HG03378 (cell line): ENCODE data around the gene ZNG1F.
"Not testable (repeated sequence)": the region's sequence is repeated elsewhere in the genome, so short reads cannot be mapped to it uniquely, and the experiment has no call there.

Source experiments
- ATAC-seq: cut with Tn5 transposase; IDR thresholded peaks from one replicate; pipeline ENCODE4 v1.9.1; 2021; ENCODE audit warnings: mild to moderate bottlenecking, moderate library complexity; ENCODE audit not compliant: unreplicated experiment

The ZNG1F gene

DNA sequence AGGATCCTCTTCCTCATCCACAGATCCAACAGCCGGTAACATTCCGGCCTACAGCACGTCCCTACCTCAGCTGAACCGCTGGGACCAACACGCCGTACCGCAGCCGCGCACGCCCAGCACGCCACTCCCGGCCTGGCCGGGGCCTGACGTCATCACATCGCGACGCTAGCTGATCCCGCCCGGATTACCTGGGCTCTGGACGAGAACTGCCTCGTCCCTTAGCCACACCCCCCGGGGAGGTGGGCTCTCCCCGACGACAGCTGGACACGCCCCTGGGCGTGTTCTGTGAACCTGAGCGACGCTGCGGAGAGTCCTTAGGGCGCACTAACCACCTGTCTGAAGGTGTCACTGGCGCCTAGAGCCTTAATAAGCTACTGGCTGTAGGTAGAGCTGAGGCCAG lies at the start of gene ZNG1F:
Gene ZNG1F, minus strand, starts transcription at position 101 of the 400 bp plus-strand sequence. Its CDS starts 59 bp downstream, at position 42.
- not testable (repeated sequence) for ATAC-seq

DNA sequence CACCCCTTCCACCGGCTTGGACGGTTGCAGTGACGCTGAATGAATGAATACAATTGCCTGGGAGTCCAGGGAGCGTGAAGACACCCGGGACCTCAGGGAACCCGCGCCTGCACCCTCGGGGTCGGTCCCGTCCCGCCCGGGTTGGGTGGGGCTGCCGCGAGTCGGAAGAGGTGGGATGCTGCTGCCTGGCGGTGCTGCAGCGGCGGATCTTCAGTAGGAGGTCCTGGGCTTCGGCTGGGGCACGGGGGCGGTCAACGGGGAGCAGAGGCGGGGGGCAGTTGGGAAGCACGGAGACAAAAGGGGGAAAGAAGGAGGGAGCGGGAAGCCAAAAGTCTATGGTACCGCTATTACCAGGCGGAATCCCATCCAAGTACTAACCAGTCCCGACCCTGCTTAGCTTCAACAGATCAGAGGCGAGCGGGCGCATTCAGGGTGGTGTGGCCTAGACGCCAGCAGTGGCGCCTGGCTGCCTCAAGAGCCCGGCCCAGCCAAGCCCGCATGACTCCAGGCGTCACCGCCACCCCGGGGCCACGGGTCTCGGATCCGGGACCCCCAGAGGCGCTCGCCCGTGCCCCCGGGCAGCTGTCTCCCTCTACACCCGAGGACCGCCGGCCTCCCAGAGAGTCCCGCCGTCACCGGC lies 48.1 kb upstream of the ZNG1F start:
- not testable (repeated sequence) for ATAC-seq

DNA sequence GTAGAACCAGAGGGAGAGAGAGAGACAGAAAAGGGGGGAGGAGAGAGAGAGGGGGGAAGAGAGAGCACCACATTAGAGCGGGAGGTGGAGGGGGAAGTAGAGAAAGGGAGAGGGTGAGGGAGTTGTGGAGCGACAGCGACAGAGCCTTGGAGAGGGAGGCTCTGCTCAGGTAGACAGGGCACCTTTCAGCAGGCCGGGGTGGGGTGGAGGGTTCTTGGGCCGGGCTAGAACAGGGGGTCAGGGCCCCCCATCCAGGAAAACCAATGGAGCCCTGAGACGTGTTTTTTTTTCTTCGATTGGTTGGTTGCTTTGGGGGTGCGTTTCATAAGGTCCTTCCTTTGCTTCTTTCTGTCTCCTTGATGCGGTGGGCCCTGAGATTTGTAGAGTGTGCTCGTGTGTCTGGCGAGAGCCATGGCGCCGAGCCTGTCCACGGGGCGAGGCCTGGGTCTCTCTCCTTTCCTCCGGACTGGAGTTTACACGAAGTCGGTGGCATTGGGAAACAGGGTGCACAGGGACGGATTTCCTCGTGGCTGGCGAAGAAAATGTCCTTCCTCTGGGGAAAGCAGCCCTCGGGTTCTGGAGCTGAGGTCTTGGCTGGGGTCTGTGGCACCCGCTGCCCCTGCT lies 47.5 kb upstream of the ZNG1F start:
- not testable (repeated sequence) for ATAC-seq

DNA sequence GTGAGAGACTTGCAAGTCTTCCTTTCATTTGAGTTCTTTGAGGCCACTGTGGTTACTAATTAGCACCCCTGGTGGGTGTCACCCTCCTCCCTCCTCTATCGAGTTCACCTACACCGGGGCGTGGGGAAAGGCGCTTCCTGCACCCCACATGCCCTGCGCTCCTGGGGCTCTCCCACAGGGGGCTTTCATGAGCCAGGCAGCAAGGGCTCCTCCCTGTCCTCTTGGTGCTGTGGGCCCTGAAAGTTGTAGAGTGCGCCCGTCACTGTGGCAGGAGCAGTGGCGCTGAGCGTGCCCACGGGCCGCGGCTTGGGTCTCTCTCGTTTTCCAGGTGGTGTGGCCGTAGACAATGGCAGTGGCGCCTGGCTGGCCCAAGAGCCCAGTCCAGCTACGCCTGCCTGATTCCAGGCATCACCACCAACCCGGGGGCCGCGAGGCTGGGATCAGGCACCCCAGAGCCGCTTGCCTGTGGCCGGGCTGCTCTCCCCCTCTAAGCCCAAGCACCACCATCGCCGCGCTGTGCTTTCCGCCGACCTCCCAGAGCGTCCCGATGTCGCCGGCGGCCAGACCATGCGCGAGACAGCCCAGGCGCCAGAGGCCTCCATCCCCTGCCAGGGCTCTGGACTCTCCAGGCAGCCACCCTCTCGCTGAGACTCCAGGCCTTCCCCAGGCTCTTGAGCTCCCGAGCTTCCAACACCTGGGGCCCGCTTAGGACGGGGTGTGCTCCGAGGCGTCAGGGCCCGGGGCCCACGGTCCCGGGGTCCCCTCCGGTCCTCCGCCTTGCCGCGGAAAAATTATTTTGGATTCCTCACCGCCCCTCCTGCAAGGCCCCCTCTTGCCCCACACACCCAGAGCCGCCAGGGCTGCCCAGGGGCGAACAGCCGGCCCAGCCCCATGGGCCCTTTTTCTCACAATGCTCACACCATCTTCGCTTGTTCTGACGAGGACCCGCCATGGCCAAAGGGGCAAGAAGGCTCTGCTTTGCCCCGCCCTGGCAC lies 46.0 kb upstream of the ZNG1F start:
- ATAC-seq, result peak; percentile 100

DNA sequence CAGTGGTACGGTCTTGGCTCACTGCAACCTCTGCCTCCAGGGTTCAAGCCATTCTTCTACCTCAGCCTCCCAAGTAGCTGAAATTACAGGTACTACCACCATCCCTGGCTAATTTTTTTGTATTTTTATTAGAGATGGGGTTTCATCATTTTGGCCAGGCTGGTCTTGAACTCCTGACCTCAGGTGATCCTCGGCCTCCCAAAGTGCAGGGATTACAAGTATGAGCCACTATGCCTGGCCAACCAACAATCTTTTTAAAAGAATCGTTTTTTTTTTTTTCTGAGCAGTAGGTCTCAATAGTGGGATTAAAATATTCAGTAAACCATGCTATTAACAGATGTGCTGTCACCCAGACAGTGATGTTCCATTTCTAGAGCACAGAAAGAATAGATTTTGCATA lies 45.1 kb upstream of the ZNG1F start:
- ATAC-seq, result peak; percentile 13

DNA sequence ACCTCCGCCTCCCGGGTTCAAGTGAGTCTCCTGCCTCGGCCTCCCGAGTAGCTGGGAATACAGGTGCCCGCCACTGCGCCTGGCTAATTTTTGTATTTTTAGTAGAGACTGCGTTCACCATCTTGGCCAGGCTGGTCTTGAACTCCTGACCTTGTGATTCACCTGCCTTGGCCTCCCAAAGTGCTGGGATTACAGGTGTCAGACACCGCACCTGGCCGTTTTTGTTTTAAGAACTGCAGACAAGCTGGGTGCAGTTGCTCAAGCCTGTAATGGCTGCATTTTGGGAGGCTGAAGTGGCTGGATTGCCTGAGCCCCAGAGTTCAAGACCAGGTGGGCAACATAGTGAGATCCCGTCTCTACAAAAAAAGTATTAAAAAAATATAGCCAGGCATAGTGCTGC lies 43.2 kb upstream of the ZNG1F start:
- ATAC-seq, result not testable (repeated sequence)

DNA sequence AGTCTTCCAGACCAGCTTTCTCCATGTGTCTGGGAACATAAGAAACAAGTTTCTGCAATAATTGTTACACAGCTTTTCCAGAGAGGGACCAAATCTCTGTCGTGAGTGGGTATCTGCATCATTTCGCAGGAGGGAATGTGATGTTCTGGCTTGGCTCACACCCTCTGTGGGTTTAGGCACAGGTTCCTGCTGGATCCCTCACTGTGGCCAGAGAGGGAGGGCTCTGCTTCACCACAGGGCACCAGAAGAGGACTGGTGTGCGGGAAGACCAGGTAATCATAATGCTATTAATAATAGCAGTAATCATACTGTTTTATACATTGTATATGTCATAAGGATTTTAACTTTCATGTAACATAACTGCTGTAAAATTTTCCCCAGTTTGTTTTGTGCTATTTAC lies 41.3 kb upstream of the ZNG1F start:
- ATAC-seq, result not testable (repeated sequence)

DNA sequence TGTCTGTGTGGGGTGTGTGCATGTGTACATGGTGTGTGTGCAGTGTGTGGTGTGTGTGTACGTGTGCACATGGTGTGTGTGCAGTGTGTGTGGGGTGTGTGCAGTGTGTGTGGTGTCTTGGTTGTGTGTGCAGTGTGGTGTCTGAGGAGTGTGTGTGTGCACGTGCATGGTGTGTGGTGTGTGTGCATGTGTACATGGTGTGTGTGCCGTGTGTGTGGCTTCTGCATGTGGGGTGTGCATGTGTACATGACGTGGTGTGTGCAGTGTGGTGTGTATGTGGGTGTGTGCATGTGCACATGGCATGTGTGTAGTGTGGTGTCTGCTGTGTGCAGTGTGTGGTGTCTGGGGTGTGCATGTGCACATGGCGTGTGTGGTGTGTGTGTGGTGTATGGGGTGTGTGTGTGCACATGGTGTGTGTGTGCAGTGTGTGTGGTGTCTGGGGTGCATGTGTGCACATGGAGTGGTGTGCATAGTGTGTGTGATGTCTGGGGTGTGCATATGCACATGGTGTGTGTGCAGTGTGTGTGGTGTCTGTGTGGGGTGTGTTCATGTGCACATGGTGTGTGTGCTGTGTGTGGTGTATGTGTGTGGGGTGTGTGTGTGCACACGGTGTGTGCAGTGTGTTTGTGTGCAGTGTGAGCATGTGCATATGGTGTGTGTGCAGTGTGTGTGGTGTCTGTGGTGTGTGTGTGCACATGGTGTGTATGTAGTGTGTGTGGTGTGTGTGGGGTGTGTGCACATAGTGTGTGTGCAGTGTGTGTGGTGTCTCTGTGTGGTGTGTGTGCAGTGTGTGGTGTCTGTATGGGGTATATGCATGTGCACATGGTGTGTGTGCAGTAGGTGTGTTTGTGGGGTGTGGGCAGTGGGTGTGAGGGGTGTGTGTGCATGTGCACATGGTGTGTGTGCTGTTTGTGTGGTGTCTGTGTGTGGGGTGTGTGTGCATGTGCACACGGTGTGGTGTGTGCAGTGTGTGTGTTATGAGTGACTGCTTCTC lies 40.6 kb upstream of the ZNG1F start:
- ATAC-seq, result no peak

DNA sequence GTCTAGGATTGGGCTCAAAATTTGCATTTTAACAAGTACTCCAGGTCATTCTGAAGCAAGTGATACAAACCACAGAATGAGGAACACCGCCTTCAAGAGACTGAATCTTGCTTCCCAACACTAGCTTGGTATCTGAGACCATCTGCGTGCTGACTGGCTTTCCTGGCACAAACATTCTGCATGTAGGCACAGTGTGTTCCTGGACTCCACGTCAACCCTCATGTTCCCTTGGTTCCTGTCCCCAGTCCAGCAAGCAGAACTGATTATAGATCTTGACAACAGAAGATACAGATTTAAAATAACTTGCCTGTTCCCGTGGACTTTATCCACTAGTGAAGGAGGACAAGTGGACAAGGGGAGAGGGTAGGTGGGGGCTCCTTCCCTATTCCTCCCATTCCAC lies 30.7 kb upstream of the ZNG1F start:
- ATAC-seq, result not testable (repeated sequence)

DNA sequence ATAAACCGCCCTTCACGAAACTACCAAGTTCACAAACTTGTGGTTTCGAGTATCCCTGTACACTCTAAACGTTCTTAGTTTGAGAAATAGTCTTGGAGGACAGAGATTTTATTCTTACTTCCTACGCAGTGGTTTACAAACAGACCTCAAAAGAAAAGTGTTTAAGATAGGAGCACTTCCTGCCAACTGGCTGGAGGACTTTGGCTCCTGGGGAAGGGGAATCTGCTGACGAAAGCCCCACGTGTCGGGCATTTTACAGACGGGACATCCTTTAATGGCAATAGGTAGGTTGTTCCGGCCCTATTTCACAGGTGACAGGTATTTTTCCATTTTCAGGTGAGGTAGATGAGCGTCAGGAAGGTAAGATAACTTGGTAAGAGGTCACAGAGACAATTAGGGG lies 678 bp downstream of the ZNG1F start:
- not testable (repeated sequence) for ATAC-seq

DNA sequence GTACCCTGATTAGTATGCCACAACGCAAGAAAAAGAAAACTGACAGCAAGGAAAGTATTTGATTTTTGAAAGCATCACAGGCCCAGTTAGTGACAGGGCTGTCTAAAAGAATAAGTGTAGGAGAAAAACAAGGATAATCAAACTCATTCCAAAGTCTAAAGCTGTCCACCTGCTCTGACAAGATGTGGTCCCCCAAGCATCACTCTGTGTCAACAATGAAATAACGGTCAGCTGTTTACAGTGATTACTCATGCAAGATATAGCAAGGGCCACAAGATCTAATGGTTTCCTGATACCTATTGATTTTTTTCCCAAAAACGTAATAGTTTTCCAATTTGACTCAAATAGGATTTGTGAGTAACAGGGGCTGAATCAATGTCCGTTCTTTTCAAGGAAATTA lies 14.1 kb downstream of the ZNG1F start:
- ATAC-seq, result not testable (repeated sequence)

DNA sequence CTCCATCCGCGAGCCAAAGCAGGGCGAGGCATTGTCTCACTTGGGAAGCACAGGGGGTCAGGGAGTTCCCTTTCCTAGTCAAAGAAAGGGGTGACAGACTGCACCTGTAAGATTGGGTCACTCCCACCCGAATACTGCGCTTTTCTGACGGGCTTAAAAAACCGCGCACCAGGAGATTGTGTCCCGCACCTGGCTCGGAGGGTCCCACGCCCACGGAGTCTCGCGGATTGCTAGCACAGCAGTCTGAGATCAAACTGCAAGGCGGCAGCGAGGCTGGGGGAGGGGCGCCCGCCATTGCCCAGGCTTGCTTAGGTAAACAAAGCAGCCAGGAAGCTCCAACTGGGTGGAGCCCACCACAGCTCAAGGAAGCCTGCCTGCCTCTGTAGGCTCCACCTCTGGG lies 39.0 kb downstream of the ZNG1F start:
- ATAC-seq, result not testable (repeated sequence)

DNA sequence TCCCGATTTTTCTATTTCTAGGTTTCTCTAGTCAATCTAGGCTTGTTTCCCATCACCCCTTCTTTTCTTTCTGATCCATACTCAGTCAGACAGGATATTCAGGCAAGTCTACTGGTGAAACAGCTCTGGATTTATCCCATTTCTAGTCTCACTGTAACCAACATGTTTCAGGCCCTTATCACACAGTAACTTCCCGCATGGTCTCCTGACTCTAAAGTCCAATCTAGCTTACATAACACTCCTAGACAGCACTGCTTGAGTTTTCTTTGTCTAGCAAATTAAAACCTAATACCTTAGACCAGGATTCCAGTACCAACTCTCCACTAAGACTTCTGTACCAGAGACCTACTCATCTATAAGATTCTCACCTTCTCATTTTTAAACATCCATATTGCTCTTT lies 47.2 kb downstream of the ZNG1F start:
- not testable (repeated sequence) for ATAC-seq

DNA sequence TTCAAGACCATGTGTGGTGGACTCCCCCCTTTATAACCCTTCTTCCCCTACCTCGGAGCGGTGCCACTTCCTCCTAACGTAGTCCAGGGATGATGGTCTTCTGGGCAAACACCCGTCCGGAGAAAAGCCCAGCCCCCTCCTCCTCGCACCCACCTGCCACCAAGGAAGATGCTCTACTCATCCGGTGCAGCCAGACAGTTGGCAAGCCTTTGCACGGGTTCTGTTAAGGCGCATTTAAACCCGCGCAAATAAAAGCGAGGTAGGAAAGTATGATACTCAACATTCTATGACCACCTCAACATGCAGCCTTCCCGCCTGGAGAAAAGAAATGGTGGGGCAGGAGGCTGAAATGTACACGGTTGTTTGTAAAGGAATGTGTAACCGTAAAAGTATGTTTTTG lies 60.5 kb downstream of the ZNG1F start, which contains the start of gene FOXD4L6:
Gene FOXD4L6, minus strand, starts transcription at position 101 of the 400 bp plus-strand sequence. CDS start 298 bp downstream, outside the sequence.
- not testable (repeated sequence) for ATAC-seq

DNA sequence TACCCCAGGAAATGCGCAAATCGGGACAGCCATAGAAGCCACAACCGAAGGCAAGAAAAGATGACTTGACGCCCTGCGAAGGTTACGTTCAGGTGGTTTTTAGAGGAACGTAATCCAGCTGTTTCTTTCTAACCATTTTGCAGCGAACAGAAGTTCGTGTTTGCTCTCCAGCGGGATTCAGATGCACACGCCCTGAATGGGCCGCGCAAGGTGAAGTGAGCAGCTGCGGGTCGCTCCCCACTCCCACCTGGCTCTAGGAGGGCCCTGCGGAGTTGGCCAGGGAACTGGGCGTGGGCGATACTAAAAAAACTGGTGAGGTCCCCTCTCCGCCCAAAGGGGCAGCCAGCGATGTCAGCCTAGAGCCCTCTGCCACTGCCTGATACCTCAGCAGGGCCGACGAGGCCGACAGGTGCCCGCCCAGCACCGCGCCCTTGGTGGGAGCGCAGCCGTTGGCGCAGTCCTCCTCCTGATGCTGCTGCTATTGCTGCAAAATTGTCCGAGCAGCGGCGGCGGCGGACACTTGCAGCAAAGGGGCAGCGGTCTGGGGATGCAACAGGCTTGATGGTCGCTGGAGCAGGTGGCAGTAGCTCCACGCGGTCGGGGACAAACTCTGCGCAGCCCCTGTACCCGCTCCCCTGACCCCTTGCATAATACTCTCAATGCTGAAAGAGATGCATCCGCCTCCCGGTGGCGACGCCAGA lies 62.2 kb downstream of the ZNG1F start:
- ATAC-seq, result not testable (repeated sequence)

DNA sequence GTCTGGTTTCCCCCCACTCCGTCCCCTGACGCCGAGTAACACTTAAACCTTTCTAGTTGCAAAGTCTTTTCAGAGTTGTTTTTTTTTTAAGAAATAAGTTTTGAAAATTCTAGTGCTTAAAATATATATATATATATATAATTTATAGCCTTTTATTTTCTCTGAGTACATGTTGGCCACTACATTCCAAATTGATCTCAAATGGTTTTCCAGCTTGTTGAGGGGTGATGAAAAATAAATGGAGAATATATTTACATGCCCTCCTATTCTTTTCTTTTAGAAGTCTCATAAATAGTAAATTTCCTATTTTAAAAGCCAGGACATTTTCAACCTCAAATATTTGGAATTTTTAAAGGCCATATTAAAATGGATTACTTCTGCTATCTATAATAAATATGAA lies 63.2 kb downstream of the ZNG1F start:
- ATAC-seq, result not testable (repeated sequence)

DNA sequence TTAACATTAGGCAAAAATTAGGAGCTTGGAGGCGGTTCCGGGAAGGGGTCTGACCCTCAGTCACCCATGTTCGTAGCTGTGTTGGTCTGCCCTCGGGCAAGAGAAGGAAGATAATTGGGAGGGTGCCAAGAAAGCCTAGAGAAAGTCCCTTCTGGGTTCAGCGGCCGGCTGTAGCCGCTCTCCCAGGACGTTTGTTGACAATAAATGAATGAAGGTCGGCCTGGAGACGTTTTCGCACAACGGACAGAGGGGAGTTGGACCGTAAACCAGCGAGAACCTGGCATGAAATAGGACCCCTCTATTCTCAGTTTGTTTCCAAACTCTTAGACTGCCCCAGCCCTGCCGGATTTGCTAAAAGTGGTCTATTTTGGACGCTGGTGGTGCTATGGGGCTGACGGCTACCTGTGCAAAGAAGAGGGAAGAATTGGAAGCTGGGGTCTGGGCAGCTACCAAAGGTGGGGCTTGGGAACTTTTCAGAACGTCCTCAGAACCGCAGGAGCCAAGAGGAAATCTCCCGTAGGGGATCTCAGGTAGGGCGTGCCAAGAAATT lies 63.9 kb downstream of the ZNG1F start:
- ATAC-seq, result not testable (repeated sequence)

DNA sequence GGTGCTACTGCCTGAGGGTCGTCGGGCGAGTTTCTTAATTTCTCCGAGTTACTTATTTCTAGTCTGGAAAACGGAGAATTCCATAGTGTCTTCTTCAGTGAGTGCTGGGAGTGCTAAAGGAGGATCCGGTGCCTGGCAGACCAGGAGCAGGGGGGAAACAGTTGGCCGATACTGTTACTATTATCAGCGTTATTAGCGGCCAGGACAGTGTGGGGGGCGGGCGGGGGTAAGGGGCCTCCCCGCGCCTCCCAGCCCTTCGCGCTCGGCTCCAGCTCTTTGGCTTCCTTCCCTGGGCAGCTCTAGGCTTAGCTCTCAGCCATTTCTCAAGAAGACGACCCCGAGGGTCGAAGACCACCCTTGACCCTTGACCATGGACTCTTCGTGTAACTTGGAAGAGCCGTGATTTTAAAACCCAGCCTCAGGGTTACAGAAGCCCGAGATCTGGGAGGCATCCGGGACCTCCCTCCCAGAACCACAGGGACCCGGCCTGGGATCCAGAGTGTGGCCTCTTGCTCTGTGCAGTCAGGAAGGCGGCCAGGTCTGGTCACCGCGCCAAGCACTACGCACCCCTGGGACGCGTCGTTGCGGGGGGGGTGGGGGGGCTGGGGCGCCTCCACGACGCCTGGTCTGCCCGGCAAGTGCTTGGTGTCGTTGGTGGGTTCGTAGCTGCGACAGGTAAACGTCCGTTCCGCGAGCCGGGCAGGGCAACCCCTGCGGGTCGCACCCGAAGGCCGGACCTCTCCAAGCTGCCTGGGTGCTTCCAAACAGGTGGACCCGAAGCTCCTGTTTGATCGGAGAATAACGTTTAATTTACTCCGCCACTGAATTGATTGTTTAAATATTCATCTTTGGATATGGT lies 64.6 kb downstream of the ZNG1F start:
- not testable (repeated sequence) for ATAC-seq
